ENCODE results near the gene SFXN3. TPM values are rescaled to one million over a fixed set of nuclear protein-coding genes. Genes with fewer than 3 reads are reported as not detected.
A peak's percentile ranks its signal among the peaks of the same experiment; 100 is the strongest.

Gene SFXN3
- total RNA-seq, 2 experiments from 2014 or later: 12.6 to 13.9 TPM

DNA sequence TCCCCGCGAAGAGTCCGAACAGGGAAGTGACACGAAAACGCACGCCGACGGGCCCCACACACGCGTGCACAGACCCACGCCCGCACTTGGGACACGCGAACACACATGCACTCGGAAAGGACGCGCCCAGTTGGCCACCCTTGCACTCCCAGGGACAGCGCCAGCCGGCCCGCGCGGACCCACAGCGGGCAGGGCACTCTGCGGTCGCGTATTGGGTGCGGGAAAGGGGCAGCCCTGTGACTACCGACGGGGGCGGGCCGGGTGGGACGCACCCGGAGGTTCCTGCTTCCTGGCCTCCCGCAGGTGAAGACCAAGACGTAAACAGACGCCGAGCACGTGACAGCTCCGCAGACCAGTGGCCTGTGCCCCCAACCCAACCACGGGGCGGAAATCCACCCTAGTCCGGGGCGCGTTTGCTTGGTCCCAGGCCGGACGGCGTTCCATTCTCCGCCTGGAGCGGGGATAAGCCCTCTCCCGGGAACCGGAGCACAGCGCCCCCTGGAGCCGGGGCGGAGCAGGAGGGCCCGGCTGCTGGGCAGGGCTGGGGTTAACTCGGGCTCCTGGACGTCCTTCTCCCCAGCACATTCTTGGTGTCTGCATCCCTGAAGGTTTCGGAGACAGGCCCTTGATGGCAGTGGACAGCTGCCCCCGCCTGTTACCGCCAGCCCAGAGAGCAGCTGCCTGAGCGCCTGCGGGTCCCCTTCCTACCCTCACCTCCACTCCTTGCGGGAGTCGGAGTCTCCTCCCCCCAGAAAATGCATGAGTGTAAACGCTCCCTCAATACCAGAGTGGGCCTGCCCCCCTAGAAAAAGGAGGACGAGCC is 33.5 kb upstream of the SFXN3 start:
- peak; percentile 78 for DNase-seq
- Mint-ChIP-seq H3K4me1 (peaks cover 18% of the 10 kb centered on the region), H3K9me3 (no peaks in the 10 kb centered on the region), H3K4me3 (peak overlapping the region; percentile 82), H3K27me3 (no peaks in the 10 kb centered on the region), H3K27ac (peak overlapping the region; percentile 87), H3K36me3 (peaks cover 14% of the 10 kb centered on the region)

DNA sequence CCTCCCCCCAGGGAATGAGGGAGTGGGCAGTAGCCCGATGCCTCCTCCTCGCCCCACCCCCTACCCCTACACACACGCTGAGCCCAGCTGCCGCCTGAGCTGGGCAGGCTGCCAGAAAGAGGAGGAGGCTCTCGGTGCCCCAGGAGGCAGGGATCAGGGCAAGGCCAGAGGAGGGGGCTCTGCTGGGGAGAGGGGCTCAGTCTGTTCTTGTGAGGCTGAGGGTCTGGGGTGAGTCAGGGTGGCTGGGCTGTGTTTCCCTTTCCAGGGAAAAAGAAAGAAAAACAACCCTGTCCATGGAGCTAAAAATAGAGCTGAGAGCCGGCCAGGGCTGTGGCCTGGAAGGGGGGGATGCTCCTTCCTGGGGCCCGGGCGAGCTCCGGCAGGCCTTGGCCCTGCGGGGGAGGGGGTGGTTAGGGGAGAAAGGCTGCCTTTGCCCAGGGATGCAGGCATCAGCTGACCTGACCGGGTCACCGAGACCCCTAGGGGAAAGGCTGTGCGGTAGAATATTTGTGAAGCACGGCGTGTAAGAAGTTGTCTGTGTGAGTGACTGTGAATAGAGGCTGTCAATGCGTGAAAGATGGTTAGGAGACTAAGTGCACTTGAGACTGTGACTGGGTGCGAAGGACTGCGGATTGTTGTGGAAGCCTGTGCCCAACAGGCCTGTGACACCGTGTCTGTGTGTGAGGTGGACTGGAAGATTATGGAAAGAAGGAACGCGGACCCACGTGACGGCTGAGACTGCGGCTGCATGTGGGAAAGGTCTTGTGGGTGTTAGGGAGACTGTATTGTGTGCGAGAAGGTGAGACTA is 32.6 kb upstream of the SFXN3 start:
- DNase-seq: peak; percentile 77
- H3K9me3 Mint-ChIP-seq: no peaks in the 10 kb centered on the region
- peak overlapping the region; percentile 82 for H3K4me3 Mint-ChIP-seq
- peaks cover 11% of the 10 kb centered on the region for H3K36me3 Mint-ChIP-seq
- H3K27me3 Mint-ChIP-seq: no peaks in the 10 kb centered on the region
- H3K4me1 Mint-ChIP-seq: peaks cover 18% of the 10 kb centered on the region
- H3K27ac Mint-ChIP-seq: peak overlapping the region; percentile 87

DNA sequence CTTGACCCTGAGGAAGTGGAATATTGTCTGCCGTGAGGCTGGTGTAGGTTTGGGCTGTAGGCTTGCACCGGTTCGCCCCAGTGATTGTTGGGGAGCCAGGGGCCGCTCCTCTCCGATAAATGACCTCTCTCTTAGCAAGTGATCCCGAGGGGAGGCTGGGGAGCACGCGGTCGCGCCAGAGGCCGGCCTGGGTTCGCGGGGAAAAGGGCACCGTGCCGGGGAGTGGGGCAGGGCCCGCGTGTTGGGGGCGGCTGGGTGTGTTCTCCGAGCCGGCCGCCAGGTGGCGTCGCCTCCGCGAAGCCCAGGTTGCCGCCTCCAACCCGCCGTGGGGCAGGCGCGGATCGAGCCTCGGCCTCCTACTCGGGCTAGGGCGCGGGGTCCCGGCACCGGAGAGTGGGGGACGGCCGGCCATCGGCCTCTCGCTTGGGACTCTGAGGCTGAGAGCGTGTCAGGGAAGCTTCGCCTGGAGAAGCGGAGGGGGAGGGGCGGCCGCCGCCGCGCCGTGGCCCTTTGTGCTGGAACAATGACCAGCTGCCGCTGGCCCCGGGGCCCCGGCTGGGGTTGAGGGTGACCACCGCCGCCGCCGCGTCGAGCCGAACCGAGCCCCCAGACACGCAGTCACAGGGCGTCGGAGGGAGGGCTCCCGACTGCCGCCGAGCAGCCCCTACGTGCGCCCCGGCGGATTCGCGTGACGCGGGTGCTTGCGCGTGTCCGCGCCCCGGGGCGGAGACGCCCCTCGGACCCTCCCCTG is 31.9 kb upstream of the SFXN3 start:
- Mint-ChIP-seq H3K4me1 (peaks cover 18% of the 10 kb centered on the region), H3K9me3 (no peaks in the 10 kb centered on the region), H3K36me3 (peaks cover 8% of the 10 kb centered on the region), H3K4me3 (peak overlapping the region; percentile 82), H3K27ac (peak overlapping the region; percentile 87), H3K27me3 (no peaks in the 10 kb centered on the region)
- peak; percentile 86 for DNase-seq

DNA sequence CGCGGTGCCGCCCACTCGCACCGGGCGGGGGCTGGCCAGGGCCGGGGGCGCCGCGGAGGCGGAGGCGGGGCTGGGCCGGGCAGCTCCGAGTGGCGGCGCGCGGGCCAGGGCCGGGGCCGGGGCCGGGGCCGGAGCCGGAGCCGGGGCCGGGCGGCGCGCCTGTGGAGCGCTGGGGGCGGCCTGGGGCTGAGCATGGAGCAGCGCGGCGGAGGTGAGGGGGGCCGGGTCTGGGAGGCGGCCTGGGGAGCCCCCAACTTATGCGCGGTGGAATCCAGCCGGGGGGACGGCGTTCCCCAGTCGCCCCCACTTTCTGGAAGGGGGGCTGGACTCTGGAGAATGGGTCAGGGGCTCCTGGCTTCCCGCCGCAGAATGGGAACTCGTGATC is 31.3 kb upstream of the SFXN3 start, which contains the start of gene LZTS2:
LZTS2 (plus strand) TSS at position 67 of the 385 bp plus-strand sequence. CDS start 2,731 bp downstream, outside the sequence.
- Mint-ChIP-seq H3K27me3 (no peaks in the 10 kb centered on the region), H3K27ac (peak within 1 kb of the TSS; percentile 87), H3K36me3 (peaks cover 5% of the 10 kb centered on the region), H3K9me3 (no peaks in the 10 kb centered on the region), H3K4me3 (peak within 1 kb of the TSS; percentile 82), H3K4me1 (peaks cover 18% of the 10 kb centered on the region)
- no peak for DNase-seq

DNA sequence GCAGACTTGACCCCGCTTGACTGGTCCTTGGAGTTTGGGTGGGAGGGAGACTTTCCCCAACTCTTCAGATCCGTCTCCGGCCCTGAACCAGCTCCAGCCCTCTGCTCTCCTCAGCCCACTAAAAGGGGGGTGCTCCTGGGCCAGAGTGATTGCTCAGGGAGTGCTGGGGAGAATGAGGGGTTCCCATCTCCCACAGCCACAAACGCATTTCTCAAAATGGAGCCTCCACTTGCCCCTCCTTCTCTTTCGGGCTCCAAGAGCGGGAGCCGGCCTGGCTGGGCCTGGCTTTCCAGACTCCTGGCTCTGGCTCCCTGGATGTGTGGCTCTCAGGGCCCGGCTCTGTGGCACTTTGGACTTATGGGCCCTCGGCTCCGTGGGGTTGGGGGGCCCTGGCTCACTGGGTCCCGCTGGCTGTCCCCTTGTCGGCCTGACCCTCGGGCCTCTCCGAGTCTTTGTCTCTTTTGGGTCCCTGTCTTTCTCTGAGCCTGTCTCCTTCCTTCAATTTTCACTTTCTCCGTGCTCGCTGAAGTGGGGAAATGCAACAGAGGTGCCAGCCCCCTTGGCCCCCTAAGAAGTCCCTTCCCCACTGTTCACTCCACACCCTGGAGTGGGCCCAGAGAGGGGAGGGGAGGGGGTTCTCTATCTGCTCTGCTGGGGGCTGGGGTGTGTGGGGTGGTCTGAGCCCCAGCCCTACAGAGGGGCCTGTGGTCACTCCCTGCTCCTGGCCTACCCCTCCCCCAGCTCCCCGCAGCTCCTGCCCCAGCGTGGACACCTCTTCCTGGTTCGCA is 30.7 kb upstream of the SFXN3 start:
- Mint-ChIP-seq H3K9me3 (no peaks in the 10 kb centered on the region), H3K36me3 (peaks cover 2% of the 10 kb centered on the region), H3K27ac (no peak overlapping the region), H3K4me3 (peak overlapping the region; percentile 72), H3K27me3 (no peaks in the 10 kb centered on the region), H3K4me1 (peaks cover 18% of the 10 kb centered on the region)
- DNase-seq: no peak

DNA sequence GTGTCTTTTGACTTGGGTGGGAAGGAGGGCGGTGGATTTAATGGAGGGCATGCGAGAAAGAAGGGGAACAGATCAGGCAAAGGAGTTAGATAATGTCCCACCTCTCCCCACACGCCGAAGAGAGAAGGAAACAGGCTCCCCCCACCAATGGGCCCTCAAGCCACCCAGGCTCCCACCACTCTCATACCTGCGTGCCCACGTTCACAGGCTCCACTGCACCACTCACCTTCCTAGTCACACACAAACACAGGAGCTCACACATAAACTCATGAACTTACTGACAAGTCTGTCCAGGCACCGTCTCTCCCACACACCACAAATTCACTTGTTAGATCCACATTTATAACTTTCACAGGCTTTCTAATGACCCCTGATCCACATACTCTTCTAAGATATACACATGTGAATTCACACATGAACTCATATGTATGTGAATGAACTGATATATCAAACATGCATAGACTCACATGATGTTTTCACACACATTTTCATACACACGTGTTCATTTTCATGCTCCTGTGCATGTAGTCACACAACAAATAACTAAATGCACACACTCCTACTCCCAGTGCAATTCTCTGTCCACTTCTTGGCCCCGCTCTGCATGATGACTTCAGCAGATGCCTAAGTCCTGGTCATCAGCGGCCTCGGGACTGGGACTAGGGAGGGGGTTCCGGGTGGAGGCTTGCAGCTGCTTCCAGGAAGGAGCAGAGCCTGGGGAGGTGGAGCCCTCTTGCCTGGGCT is 29.9 kb upstream of the SFXN3 start:
- H3K9me3 Mint-ChIP-seq: no peaks in the 10 kb centered on the region
- H3K27me3 Mint-ChIP-seq: no peaks in the 10 kb centered on the region
- peaks cover 16% of the 10 kb centered on the region for H3K4me1 Mint-ChIP-seq
- no peaks in the 10 kb centered on the region for H3K36me3 Mint-ChIP-seq
- peak overlapping the region; percentile 14 for H3K4me3 Mint-ChIP-seq
- DNase-seq: no peak
- no peak overlapping the region for H3K27ac Mint-ChIP-seq

DNA sequence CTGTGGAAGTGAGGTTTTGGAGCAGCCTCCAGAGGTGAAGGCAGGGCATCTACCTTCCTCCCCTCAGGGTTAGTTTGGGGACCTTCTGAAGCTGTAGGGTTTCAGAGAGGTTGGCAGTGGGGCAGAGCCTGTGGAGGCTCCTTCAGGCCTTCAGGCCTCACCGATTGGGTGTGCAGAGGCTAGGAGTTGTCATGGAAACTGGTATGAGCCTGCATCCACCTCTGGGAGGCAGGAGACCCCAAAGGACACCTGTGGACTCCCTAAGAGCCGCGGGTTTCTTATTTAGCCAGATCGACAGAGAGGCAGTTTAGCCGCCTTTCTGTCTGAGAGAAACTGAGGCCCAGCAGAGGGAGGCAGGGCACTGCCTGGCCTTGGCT is 29.4 kb upstream of the SFXN3 start:
- Mint-ChIP-seq H3K27ac (no peak overlapping the region), H3K36me3 (no peaks in the 10 kb centered on the region), H3K4me1 (peaks cover 10% of the 10 kb centered on the region), H3K4me3 (no peak overlapping the region), H3K27me3 (no peaks in the 10 kb centered on the region), H3K9me3 (no peaks in the 10 kb centered on the region)
- no peak for DNase-seq

DNA sequence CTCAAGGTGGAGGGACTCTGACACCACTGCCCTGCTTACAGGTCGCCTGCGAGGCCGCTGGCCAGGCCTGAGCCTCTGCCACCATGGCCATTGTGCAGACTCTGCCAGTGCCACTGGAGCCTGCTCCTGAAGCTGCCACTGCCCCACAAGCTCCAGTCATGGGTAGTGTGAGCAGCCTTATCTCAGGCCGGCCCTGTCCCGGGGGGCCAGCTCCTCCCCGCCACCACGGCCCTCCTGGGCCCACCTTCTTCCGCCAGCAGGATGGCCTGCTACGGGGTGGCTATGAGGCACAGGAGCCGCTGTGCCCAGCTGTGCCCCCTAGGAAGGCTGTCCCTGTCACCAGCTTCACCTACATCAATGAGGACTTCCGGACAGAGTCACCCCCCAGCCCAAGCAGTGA is 28.6 kb upstream of the SFXN3 start:
- no peaks in the 10 kb centered on the region for H3K27me3 Mint-ChIP-seq
- H3K9me3 Mint-ChIP-seq: no peaks in the 10 kb centered on the region
- H3K4me3 Mint-ChIP-seq: no peak overlapping the region
- no peaks in the 10 kb centered on the region for H3K36me3 Mint-ChIP-seq
- peaks cover 10% of the 10 kb centered on the region for H3K4me1 Mint-ChIP-seq
- DNase-seq: no peak
- H3K27ac Mint-ChIP-seq: no peak overlapping the region

DNA sequence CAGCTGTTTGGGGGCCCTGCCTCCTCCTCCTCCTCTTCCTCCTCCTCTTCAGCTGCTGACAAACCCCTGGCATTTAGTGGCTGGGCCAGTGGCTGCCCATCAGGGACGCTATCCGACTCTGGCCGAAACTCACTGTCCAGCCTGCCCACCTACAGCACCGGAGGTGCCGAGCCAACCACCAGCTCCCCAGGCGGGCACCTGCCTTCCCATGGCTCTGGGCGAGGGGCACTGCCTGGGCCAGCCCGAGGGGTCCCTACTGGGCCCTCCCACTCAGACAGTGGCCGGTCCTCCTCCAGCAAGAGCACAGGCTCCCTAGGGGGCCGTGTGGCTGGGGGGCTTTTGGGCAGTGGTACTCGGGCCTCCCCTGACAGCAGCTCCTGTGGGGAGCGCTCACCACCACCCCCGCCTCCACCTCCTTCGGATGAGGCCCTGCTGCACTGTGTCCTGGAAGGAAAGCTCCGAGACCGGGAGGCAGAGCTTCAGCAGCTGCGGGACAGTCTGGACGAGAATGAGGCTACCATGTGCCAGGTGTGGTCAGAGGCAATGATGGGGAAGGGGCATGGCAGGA is 27.3 kb upstream of the SFXN3 start:
- Mint-ChIP-seq H3K4me3 (no peak overlapping the region), H3K4me1 (peaks cover 4% of the 10 kb centered on the region), H3K27ac (no peak overlapping the region), H3K27me3 (no peaks in the 10 kb centered on the region), H3K9me3 (no peaks in the 10 kb centered on the region), H3K36me3 (no peaks in the 10 kb centered on the region)
- no peak for DNase-seq

DNA sequence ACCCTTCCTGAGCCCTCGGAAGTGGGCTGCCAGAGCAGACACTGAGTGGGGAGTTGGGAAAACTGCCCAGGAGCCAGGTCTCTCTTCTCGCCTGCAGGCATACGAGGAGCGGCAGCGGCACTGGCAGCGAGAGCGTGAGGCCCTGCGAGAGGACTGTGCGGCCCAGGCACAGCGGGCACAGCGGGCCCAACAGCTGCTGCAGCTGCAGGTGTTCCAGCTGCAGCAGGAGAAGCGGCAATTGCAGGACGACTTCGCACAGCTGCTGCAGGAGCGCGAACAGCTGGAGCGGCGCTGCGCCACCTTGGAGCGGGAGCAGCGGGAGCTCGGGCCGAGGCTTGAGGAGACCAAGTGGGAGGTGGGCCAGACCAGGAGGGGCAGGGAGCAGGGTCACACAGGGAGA is 25.7 kb upstream of the SFXN3 start:
- no peaks in the 10 kb centered on the region for H3K27me3 Mint-ChIP-seq
- DNase-seq: no peak
- H3K36me3 Mint-ChIP-seq: no peaks in the 10 kb centered on the region
- H3K9me3 Mint-ChIP-seq: no peaks in the 10 kb centered on the region
- H3K27ac Mint-ChIP-seq: no peak overlapping the region
- no peak overlapping the region for H3K4me3 Mint-ChIP-seq
- peaks cover 3% of the 10 kb centered on the region for H3K4me1 Mint-ChIP-seq

DNA sequence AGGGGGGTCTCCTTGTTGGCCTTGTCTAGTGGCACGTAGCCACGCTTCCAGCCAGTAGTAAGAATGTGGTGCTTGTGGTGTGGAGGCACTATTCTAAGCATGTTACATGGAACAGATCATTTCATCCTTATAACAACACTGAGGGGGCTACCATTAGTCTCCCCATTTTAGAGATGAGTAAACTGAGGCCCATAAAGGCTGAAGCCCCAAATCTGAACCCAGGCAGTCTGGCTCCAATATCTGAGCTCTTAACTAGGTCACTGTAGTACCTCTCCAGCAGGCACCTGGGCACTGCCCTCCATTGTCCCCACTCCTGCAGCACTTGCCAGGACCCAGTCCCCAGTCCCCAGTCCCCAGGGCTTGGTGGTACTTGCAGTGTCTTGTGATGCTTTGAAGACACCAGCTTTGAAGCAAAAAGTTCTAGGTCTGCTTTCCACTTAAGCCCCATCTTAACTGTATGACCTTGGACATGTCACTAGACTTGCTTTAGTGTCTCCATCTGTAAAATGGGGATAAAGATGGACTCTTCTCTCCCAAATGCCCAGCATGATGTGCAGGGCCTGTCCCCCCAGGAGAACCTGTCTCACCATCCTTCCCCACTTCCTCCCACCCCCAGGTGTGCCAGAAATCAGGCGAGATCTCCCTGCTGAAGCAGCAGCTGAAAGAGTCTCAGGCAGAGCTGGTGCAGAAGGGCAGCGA is 25.0 kb upstream of the SFXN3 start:
- no peak for DNase-seq
- Mint-ChIP-seq H3K27ac (no peak overlapping the region), H3K4me1 (peaks cover 2% of the 10 kb centered on the region), H3K9me3 (no peaks in the 10 kb centered on the region), H3K27me3 (no peaks in the 10 kb centered on the region), H3K36me3 (no peaks in the 10 kb centered on the region), H3K4me3 (no peak overlapping the region)

DNA sequence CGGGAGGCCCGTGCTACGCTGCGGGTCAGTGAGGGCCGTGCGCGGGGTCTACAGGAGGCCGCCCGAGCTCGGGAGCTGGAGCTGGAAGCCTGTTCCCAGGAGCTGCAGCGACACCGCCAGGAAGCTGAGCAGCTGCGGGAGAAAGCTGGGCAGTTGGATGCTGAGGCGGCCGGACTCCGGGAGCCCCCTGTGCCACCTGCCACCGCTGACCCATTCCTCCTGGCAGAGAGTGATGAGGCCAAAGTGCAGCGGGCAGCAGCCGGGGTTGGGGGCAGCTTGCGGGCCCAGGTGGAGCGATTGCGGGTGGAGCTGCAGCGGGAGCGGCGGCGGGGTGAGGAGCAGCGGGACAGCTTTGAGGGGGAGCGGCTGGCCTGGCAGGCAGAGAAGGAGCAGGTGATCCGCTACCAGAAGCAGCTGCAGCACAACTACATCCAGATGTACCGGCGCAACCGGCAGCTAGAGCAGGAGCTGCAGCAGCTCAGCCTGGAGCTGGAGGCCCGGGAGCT is 24.4 kb upstream of the SFXN3 start:
- Mint-ChIP-seq H3K36me3 (no peaks in the 10 kb centered on the region), H3K27ac (no peak overlapping the region), H3K4me3 (no peak overlapping the region), H3K4me1 (no peaks in the 10 kb centered on the region), H3K27me3 (no peaks in the 10 kb centered on the region), H3K9me3 (no peaks in the 10 kb centered on the region)
- DNase-seq: no peak

DNA sequence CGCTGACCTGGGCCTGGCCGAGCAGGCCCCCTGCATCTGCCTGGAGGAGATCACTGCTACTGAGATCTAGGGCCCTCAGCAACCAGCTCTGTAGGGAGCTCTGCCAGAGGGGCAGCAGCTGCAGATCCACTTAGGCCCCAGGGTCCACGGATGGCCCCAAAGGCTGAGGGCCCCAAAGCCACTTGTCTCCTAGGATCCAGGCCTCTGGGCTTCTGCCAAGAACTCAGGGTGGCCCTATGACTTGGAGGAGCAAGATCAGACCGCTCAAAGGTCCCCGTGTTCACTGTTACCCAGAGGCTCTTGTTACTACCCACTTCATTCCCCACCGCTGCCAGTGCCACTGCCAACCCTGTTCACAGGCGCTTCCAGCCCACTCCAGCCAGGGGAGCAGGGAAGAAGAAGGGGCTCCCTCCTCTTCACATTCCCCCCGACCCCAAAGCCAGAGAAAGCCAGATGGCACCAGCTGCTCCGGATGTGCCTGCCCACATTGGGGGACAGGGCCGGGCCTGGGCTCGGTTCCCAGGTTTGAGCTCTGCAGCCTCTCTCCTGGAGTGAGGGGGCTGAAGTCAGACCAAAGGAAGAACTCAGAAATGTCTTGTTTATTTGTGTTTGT is 23.8 kb upstream of the SFXN3 start:
- Mint-ChIP-seq H3K4me1 (no peaks in the 10 kb centered on the region), H3K4me3 (no peak overlapping the region), H3K27ac (no peak overlapping the region), H3K36me3 (no peaks in the 10 kb centered on the region), H3K9me3 (no peaks in the 10 kb centered on the region), H3K27me3 (no peaks in the 10 kb centered on the region)
- no peak for DNase-seq
